Raji (cell line): ENCODE data around the gene TAF4.

Experiments used
- POLR2A ChIP-seq: IDR thresholded peaks from 2 replicates; pipeline ENCODE4 v1.6.1; 2011; ENCODE audit warnings: low read depth, low read length, control low read depth; ENCODE audit not compliant: insufficient read depth

The TAF4 gene

DNA sequence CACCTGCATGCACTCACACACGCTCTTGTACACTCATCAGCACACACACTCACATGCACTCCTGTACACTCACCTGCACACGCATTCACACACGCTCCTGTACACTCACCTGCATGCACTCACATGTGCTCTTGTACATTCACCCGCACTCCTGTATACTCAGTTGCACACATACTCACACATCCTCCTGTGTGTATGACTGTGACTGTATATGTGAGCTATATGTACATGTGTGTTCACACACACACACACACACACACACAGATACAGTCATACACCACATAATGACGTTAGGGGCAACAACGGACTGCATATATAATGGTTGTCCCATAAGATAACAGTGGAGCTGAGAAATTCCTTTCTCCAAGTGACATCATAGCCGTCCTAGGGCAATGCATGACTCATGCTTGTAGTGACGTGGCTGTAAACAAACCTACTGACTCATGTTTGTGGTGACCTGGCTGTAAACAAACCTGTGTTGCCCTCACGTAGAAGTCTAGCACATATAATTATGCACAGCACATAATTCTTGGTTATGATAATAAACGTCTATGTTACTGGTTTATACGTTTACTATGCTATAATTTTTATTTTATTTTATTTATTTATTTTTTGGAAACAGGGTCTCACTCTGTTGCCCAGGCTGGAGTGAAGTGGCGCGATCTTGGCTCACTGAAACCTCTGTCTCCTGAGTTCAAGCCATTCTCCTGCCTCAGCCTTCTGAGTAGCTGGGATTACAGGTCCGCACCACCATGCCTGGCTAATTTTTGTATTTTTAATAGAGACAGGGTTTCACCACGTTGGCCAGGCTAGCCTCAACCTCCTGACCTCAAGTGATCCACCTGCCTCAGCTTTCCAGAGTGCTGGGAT lies 22.8 kb upstream of the TAF4 start:
- TF ChIP-seq POLR2A, result no peak

DNA sequence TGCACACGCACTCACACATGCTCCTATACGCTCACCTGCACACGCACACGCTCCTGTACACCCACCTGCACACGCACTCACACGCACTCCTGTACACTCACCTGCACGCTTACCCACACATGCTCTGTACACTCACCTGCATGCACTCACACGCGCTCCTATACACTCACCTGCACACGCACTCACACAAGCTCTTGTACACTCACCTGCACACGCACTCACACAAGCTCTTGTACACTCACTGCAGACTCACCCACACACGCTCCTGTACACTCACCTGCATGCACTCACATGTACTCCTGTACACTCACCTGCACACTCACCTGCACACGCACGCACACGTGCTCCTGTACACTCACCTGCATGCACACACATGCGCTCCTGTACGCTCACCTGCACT lies 22.0 kb upstream of the TAF4 start:
- no peak for TF ChIP-seq POLR2A

DNA sequence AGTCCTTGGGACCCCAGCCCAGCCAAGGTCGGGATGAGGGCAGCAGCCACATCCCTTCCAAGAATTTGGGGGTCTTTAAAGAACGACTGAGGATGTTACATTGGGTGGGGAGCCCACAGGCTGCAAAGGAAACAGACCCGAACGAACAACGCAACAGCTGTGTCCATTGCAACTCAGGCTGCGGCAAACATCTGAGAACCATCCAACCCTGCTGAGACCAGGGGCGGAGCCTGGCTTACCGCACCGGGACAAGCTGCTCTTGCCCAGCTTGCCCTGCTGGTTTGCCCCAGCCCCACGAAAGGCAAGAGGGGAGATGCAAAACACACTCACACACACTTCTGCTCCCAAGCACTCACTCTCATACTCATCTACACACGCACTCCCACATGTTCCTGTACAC lies 21.5 kb upstream of the TAF4 start:
- no peak for TF ChIP-seq POLR2A

DNA sequence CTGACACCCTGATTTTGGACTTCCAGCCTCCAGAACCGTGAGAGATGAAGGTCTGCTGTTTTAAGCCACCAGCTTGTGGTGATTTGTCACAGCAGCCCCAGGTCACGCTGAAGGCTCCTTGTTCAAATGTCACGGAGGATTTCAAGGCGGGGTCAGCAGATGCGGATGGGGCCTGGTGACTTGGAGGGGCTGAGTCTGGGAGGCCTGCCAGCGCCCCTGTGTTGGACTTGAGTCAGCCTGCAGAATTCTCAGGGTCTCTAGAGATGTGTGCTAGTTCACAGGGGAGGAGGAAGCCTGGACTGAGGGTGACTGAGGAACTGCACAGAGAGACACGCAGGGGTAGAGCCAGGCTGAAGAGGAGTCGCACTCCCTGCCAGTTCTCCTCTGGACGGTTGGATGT lies 19.5 kb upstream of the TAF4 start:
- no peak for TF ChIP-seq POLR2A

DNA sequence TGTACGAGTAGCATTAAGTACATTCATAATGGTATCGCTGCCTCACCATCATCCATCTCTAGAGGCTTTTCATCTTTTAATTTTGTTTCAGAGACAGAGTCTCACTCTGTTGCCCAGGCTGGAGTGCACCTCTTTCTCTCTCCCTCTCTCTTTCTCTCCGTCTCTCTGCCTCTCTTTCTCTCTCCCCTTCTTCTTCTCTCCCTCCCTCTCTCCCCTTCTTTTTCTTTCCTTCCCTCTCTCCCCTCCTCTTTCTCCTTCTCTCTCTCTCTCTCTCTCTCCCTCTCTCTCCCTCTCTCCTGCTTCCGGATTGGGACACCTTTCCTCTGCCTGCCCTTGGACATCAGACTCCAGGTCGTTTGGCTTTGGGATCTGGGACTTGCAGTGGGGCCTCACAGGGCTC lies 17.6 kb upstream of the TAF4 start:
- TF ChIP-seq POLR2A, result no peak

DNA sequence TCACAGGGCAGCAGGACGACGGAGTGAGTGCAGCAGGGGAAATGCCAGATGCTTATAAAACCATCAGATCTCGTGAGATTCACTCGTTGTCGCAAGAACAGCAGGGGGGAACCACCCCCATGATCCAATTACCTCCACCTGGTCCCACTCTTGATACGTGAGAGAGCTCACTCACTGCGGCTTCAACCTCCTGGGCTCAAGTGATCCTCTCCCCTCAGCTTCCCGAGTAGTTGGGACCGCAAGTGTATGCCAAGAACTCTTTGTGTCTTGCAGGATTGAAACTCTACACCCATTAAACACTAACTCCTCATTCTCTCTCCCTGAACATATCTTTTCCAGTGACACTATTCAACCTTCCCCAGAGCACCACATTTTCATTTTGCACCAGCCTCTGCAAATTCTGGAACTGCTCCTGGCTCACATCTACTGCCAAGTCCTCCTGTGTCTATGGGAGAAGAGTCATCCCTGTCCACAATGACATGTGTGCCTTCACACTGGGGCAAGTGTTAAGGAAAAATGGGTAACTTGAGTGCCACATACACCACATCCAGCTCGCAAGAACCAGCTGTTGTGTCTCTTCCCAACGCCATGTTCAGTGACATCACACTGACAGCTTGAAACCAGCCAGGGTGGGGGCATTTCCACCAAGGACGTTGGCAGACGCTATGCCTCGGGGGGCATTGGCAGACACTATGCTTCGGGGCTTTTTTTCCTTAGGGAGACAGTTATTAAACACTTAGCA lies 14.7 kb upstream of the TAF4 start:
- no peak for TF ChIP-seq POLR2A

DNA sequence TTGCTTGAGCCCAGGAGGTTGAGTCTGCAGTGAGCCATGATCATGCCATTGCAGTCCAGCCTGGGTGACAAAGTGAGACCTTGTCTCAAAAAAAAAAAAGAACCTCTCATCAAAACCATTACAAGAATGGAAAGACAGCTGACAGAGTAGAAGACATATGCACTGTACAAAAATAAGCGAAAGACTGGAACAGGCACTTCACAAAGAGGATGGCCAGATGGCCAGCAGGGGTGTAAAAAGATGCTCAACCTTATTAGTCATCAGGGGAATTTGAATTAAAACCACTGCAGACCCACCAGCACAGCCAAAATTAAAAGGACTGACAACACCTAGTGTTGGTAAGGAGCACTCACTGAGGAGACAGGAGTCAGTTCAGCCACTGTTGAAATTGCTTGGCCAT lies 13.5 kb upstream of the TAF4 start:
- TF ChIP-seq POLR2A, result no peak

DNA sequence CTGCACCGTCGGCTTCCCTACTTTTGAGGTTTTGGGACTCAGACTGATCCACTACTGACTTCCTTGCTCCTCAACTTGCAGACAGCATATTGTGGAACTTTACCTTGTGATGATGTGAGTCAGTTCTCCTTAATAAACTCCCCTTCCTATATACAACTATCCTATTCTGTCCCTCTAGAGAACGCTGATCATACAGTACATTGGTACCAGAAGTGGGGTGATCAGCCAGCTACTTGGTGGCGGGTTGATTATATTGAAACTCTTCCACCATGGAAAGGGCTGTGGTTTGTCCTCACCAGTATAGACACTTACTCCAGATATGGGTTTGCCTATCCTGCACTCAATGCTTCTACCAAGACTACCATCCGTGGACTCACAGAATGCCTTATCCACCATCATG lies 7.6 kb upstream of the TAF4 start:
- no peak for TF ChIP-seq POLR2A

DNA sequence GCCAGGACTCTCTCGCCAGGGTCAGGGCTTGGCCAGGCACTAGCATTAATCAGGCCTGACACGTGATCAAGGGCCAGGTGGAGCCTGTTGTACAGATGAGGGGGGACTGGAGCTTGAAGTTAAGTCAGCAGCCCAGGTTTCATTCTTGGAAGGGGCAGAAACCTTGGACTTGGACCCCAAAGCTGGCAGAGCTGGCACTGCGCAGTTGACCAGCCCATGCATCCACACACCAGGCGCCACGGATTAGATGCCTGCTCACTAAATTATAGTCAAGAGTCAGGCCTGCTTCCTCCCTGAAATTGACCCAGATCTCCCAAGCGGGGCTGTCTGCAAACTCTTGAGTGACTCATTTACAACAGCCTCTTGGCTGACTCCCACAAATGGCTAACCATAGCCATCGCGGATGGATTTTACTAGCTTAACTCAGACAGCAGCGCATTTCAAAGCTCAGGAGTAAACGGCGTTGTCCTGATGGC lies 4.1 kb upstream of the TAF4 start:
- no peak for TF ChIP-seq POLR2A

DNA sequence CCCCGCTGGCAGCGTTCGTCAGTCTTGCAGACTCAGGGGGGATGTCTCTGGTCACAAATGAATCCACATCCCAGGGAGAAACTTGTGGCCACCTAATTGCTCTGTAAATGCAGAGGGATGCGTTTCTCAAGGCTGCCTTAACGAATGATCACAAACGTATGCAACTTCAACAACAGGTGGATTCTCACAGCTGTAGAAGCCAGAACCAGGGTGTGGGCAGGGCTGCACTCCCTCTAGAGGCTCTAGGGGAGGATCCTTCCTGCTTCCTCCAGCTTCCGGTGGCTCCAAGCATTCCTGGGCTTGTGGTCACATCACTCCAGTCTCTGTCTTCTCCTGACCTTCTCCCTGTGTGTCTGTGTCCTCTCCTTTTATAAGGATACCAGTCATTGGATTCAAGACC lies 3.3 kb upstream of the TAF4 start:
- no peak for TF ChIP-seq POLR2A

DNA sequence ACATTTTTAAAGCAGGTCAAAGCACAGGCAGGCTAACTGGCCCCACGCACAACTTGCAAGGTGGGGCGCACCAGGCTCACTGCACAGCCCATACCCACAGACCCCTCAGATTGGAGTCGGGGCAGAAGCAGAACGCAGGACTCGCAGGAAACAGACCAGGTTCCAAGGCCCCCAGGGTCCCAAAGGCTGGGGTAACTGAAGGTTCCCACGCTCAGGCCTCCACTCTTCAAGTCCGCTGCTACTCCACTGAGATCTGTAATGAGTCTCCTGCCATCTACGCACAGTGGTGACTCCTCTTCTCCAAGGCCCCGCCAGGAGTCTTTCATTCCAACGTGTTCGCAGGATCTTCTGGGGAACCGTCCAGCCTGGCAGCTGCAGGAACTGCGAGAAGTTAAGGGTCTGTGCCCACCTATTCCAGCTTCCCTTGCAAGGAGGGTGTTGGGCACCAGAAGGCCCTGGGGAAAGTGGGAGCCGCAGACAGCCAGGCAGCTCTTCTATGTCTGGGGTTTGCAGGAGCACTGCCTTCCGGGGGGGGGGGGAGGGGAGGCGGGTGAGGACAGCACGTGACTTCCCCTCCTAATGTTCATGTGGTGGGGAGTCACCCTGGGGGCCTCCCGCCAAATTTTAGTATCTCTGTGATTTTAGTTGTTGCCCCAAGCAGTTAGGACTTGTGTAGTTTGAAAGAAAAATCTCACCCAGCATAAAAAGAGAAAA lies 2.0 kb upstream of the TAF4 start:
- TF ChIP-seq POLR2A, result no peak

DNA sequence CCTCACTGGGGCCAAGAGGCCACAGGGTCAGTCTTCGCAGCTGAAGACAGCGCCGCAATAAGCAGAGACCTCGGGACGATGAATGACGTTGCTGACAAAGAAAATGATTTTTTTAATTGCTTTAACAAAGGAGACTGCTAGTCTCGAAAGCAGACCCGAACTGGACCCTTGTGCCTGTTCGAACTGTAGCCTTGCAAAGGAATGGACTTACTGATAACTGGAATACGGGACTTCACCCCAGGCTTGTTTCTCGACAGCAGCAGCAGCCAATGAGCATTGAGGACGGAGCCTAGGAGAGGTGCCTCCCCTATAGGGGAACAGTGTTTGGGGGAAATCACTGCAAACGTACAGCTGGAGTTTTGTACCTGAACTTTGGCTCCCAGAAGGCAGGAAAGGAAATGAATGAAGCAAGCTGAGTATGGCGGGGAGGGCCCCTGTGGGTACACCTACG lies 1.3 kb upstream of the TAF4 start:
- TF ChIP-seq POLR2A, result 0 out of 2 replicates have a peak, but pooled peaks have one; percentile 5

DNA sequence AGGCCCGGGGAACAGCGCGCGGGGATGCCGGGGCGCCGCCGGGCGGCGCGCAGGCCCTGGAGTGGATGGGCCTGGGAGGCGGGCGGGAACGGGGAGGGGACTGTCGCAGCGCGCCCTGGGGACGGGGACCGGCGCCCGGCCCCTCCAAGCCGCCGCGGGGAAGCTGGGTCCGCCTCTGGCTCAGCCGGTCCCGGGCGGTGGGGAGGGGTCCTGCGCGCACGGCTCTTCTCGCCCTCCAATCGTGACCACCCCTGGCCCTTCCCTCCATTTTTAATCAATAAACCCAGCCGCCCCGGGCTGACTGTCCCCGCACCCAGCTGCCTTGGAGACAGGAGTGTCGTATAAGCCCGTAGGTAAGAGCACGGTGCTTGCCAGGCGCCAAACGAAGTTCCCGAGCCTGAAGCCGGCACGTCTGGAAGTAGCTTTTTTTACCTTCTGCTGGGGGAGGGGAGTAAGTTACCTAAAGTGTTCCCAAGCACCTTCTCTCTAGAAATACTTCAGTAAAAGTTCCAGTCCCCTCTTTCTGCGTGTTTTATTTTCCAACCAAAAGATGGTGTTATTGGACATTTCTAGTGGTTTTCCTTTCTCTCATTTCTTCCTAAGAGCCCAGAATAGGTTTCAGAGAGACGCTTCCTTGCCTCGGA lies 780 bp upstream of the TAF4 start:
- TF ChIP-seq POLR2A, result no peak

DNA sequence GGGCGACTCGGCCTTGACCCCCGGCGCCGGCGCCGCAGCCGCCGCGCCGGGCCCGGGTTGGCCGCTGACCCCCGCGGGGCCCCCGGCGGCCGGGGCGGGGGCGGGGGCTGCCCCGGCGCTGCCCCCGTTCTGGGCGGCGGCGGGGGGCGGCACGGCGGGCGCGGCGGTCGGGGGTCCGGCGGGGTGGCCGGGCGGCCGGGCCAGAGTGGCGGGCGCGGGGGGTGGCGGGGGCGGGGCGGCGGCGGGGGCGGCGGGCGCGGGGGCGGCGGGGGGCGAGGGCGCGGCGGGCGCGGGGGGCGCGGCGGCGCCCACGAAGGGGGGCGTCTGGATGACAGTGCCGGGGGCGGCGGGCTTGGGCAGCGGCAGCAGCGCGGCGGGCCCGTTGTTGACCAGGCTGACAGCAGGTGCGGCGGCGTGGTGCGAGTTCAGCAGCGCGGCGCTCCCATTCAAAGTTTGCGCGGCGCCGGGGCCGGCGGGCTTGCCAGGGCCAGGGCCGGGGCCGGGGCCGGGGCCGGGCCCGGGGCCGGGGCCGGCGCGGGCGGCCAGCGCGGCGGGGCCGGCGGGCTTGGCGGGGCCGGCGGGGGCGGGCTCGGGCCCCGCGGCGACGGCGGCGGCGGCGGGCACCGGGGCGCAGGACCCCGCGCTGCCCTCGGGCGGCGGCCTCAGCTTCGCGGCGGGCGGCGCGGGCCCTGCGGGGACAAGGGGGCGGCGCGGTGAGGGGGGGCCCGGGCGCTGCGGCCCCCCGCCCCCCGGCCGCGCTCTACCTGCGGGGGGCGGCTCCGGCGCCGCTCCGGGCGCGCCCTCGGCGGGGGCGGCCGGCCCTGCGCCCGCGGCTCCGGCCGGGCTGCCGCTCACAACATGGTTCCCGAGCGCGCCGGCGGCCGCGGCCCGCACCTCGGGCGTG lies 659 bp downstream of the TAF4 start:
- TF ChIP-seq POLR2A, result no peak
